C4-2B (cell line): ENCODE measurements around the gene NHERF1.

Source experiments
- ZFX ChIP-seq: fragments of 450-650 bp; IDR thresholded peaks from 2 replicates; pipeline ENCODE4 v1.6.1; 2017
- TF ChIP-seq, protein P1 (sequence below): fragments of 450-650 bp; conservative IDR thresholded peaks from 2 replicates; pipeline ENCODE4 v1.5.1; 2017; ENCODE audit warnings: mild to moderate bottlenecking

DNA sequence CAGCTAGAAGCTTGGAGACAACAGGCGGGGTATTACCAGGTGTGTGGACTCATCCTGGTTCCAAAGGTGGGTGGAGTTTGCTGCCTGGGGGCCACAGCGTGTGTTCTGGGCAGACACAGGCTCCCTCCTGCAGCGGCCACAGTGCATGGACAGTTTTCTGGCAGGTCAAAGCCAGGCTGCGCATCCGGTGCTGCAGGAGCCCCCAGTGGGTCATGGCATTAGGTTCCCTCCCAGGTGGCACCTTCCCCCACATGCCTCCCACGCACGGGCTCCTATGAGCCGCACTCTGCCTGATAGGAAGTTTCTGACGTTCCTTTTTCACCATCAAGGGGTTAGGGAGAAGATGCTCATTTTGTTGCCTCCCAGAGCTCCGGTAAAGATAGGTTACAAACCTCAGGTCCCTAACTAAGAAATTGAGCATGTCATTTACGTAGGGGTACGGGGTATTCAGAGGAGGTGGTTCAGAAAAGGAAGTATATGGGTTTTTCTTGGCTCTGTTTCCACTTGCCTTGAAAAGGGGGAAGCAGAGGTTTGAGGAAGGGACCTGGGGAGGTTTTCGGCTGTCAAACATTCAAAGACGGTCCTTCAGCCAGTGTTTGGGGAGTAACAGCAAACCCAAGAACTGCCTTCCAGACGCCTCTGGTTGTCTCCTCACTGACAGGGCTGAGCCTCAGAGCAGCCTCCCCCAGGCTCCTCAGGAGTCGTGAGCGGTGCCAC lies 60.4 kb downstream of the NHERF1 start:
- TF ChIP-seq, protein P1, sequence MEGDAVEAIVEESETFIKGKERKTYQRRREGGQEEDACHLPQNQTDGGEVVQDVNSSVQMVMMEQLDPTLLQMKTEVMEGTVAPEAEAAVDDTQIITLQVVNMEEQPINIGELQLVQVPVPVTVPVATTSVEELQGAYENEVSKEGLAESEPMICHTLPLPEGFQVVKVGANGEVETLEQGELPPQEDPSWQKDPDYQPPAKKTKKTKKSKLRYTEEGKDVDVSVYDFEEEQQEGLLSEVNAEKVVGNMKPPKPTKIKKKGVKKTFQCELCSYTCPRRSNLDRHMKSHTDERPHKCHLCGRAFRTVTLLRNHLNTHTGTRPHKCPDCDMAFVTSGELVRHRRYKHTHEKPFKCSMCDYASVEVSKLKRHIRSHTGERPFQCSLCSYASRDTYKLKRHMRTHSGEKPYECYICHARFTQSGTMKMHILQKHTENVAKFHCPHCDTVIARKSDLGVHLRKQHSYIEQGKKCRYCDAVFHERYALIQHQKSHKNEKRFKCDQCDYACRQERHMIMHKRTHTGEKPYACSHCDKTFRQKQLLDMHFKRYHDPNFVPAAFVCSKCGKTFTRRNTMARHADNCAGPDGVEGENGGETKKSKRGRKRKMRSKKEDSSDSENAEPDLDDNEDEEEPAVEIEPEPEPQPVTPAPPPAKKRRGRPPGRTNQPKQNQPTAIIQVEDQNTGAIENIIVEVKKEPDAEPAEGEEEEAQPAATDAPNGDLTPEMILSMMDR, result no peak
- no peak for TF ChIP-seq ZFX
